GM21423 (cell line): Measurements from ENCODE around the gene HEATR5A.
"Not testable (repeated sequence)": the region's sequence is repeated elsewhere in the genome, so short reads cannot be mapped to it uniquely, and the experiment has no call there.

Experiments used
- ATAC-seq: cut with Tn5 transposase; IDR thresholded peaks from one replicate; pipeline ENCODE4 v1.9.1; 2021; ENCODE audit warnings: mild to moderate bottlenecking, moderate library complexity; ENCODE audit not compliant: unreplicated experiment

Gene HEATR5A

GRCh38 chr14:31391473-31391872, 28.9 kb downstream of the HEATR5A start:
- ATAC-seq, result no peak

GRCh38 chr14:31389946-31390345, 30.4 kb downstream of the HEATR5A start:
- no peak for ATAC-seq

GRCh38 chr14:31388687-31389413, 31.5 kb downstream of the HEATR5A start:
- no peak for ATAC-seq

GRCh38 chr14:31387091-31387490, 33.3 kb downstream of the HEATR5A start:
- ATAC-seq, result no peak

GRCh38 chr14:31386271-31386670, 34.1 kb downstream of the HEATR5A start:
- ATAC-seq, result no peak

- ATAC-seq, result no peak
Observed at GRCh38 chr14:31382221-31382620, 38.1 kb downstream of the HEATR5A start.

GRCh38 chr14:31380106-31380505, 40.2 kb downstream of the HEATR5A start:
- ATAC-seq, result no peak

GRCh38 chr14:31379125-31379947, 41.0 kb downstream of the HEATR5A start:
- ATAC-seq, result not testable (repeated sequence)

GRCh38 chr14:31377433-31377832, 42.9 kb downstream of the HEATR5A start:
- ATAC-seq, result no peak

- no peak for ATAC-seq
Observed at GRCh38 chr14:31371646-31372045, 48.7 kb downstream of the HEATR5A start.

GRCh38 chr14:31363331-31364073, 56.8 kb downstream of the HEATR5A start:
- ATAC-seq, result no peak

- ATAC-seq, result no peak
Observed at GRCh38 chr14:31362746-31363145, 57.6 kb downstream of the HEATR5A start.

GRCh38 chr14:31361761-31362160, 58.6 kb downstream of the HEATR5A start:
- not testable (repeated sequence) for ATAC-seq

- ATAC-seq, result no peak
Observed at GRCh38 chr14:31360919-31361662, 59.3 kb downstream of the HEATR5A start.

- no peak for ATAC-seq
Observed at GRCh38 chr14:31357279-31357678, 63.1 kb downstream of the HEATR5A start.

GRCh38 chr14:31346097-31346496, 74.3 kb downstream of the HEATR5A start:
- ATAC-seq, result no peak

GRCh38 chr14:31341280-31341679, 79.1 kb downstream of the HEATR5A start:
- no peak for ATAC-seq

GRCh38 chr14:31340297-31341063, 79.9 kb downstream of the HEATR5A start:
- ATAC-seq, result no peak

- no peak for ATAC-seq
Observed at GRCh38 chr14:31339743-31340142, 80.6 kb downstream of the HEATR5A start.

- ATAC-seq, result no peak
Observed at GRCh38 chr14:31337331-31337730, 83.0 kb downstream of the HEATR5A start.
